ENCODE data around the gene STRC.
"Not testable (repeated sequence)": the region's sequence is repeated elsewhere in the genome, so short reads cannot be mapped to it uniquely, and the experiment has no call there.

STRC gene

GRCh38 chr15:43589778-43590466, 28.7 kb downstream of the STRC start, which contains the start of gene PPIP5K1:
TSS of gene PPIP5K1 (minus strand) at chr15:43590208. CDS start at chr15:43584504, 5,704 bp downstream.
- not testable (repeated sequence) for DNase-seq (ENCODE audit: low spot score)

- DNase-seq (ENCODE audit: low spot score): not testable (repeated sequence)
These were observed 44.0 kb downstream of the STRC start for GRCh38 chr15:43574607-43575006.

GRCh38 chr15:43566615-43567014, 52.0 kb downstream of the STRC start:
- DNase-seq (ENCODE audit: low spot score): not testable (repeated sequence)

GRCh38 chr15:43563793-43564192, 54.8 kb downstream of the STRC start:
- not testable (repeated sequence) for DNase-seq (ENCODE audit: low spot score)

GRCh38 chr15:43562753-43563152, 55.8 kb downstream of the STRC start:
- DNase-seq (ENCODE audit: low spot score): not testable (repeated sequence)

- DNase-seq (ENCODE audit: low spot score): no peak
- TF ChIP-seq CTCF (IDR thresholded peaks at IDR 0.05; ENCODE audit: extremely low read depth, missing control alignments): no peak
These were observed 65.6 kb downstream of the STRC start for GRCh38 chr15:43552986-43553385.

GRCh38 chr15:43552256-43552655, 66.3 kb downstream of the STRC start:
- TF ChIP-seq CTCF (IDR thresholded peaks at IDR 0.05; ENCODE audit: extremely low read depth, missing control alignments): no peak
- DNase-seq (ENCODE audit: low spot score): no peak

- no peak for DNase-seq (ENCODE audit: low spot score)
- no peak for TF ChIP-seq CTCF (IDR thresholded peaks at IDR 0.05; ENCODE audit: extremely low read depth, missing control alignments)
These were observed 67.9 kb downstream of the STRC start for GRCh38 chr15:43550527-43551363.
